Astrocyte of the cerebellum (primary cell): Measurements from ENCODE around the gene HHATL.

Source experiments
- DNase-seq: peaks from one replicate; pipeline ENCODE4 v3.0.0-alpha.2; 2011; ENCODE audit warnings: low read depth
- H3K4me3 ChIP-seq: 2 replicates; pipeline ENCODE4 v1.5.1; 2011; ENCODE audit warnings: mild to moderate bottlenecking, low read depth, low read length, moderate library complexity
- in situ Hi-C: cut with HindIII; loops from 2 replicates; pipeline ENCODE4 v1.10.0; 2017; ENCODE audit warnings: low sequenced_read_pairs
- TF ChIP-seq, protein P1 (sequence below): IDR thresholded peaks from 2 replicates; pipeline ENCODE4 v1.5.1; 2012; ENCODE audit warnings: low read length, low read depth, moderate library complexity, mild to moderate bottlenecking; ENCODE audit errors: missing control alignments

Gene HHATL

DNA sequence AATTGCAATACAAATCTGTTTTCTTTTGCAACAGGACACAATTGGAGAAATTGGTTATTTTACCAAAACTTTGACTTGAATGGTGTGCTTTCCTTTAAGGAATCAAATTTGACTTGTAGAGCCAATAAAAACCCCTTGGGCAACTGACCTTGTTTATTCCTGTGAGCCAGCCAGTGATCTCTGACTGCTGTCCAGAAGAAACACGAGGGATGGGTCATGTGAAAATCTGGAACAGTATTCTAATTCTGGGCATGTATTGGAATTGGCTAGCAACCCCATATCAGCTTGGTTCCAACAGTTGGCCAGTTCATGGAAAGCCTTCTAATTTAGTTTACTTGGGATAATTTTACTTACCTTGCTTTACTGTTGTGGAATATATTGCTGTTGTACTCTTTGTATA, 19.1 kb upstream of the HHATL start:
- H3K4me3 ChIP-seq = no peak overlapping the region
- DNase-seq = no peak
- TF ChIP-seq, protein P1, sequence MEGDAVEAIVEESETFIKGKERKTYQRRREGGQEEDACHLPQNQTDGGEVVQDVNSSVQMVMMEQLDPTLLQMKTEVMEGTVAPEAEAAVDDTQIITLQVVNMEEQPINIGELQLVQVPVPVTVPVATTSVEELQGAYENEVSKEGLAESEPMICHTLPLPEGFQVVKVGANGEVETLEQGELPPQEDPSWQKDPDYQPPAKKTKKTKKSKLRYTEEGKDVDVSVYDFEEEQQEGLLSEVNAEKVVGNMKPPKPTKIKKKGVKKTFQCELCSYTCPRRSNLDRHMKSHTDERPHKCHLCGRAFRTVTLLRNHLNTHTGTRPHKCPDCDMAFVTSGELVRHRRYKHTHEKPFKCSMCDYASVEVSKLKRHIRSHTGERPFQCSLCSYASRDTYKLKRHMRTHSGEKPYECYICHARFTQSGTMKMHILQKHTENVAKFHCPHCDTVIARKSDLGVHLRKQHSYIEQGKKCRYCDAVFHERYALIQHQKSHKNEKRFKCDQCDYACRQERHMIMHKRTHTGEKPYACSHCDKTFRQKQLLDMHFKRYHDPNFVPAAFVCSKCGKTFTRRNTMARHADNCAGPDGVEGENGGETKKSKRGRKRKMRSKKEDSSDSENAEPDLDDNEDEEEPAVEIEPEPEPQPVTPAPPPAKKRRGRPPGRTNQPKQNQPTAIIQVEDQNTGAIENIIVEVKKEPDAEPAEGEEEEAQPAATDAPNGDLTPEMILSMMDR = no peak
- in situ Hi-C loops = no loop called here

DNA sequence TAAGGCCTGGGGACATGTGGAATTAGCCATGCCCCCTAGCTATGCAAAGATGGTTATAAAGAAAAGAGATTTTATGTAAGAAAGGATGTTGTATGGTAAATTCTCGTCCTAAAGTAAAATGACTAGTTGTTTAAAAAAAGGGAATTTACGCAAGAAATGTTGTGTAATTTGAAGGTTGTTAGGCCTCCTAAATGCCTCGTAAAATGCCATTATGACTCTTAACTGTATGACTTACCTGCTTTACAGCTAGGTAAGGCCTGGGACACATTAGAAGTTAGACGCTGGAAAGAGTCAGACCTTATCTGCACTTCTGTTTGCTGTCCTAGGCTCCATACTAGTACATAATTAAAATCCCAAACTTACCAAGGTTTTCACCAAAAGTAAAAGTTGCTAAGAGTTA, 17.5 kb upstream of the HHATL start:
- no peak for DNase-seq
- TF ChIP-seq, protein P1 = no peak
- in situ Hi-C loops = no loop called here
- H3K4me3 ChIP-seq = no peak overlapping the region

DNA sequence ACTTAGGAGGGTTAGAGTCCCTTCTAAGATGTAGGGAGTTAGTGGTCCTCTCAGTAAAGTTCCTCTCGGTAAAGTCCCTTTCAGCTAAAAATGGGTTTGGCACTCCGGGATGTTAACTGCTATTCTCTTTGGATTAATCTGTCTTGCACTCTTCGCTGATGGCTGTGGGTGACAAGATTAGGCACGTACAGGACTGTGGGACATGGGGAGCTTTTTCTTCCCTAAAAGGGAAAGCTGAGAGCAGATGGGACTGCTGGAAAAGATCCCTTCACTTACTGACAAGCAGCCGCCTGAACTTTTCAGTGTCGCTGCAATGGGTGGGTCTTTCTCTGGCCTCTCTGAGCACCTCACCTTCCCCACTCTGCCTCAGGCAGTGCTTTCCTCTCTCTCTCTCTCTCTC, 16.4 kb upstream of the HHATL start:
- TF ChIP-seq, protein P1 = no peak
- DNase-seq = no peak
- H3K4me3 ChIP-seq = no peak overlapping the region
- in situ Hi-C loops = no loop called here

DNA sequence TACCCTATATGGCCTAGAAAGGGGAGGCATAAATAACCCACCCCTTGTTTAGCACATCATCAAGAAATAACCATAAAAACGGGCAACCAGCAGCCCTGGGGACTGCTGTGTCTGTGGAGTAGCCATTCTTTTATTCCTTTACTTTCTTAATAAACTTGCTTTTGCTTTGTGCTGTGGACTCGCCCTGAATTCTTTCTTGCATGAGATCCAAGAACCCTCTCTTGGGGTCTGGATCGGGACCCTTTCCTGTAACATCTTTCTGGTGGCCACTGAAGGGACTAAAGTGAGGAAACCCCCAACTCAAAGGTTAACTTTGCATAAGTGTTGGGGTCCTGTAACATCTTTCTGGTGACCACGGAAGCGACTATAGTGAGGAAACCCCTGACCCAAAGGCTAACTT, 15.7 kb upstream of the HHATL start:
- in situ Hi-C loops = no loop called here
- H3K4me3 ChIP-seq = no peak overlapping the region
- TF ChIP-seq, protein P1 = no peak
- DNase-seq = no peak

DNA sequence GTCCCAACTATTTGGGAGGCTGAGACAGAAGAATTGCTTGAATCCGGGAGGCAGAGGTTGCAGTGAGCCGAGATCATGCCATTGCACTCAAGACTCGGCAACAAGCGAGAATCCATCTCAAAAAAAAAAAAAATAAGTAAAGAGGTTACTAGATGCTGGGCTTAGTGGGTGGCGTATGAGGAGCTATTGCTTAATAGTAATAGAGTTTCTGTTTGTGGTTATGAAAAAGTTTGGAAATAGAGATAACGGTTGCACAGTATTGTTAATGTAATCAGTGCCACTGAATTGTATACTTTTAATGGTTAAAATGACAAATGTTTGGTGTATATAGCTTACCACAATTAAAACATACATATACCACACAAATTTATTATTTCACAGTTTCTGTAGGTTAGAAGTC, 14.7 kb upstream of the HHATL start:
- H3K4me3 ChIP-seq = no peak overlapping the region

DNA sequence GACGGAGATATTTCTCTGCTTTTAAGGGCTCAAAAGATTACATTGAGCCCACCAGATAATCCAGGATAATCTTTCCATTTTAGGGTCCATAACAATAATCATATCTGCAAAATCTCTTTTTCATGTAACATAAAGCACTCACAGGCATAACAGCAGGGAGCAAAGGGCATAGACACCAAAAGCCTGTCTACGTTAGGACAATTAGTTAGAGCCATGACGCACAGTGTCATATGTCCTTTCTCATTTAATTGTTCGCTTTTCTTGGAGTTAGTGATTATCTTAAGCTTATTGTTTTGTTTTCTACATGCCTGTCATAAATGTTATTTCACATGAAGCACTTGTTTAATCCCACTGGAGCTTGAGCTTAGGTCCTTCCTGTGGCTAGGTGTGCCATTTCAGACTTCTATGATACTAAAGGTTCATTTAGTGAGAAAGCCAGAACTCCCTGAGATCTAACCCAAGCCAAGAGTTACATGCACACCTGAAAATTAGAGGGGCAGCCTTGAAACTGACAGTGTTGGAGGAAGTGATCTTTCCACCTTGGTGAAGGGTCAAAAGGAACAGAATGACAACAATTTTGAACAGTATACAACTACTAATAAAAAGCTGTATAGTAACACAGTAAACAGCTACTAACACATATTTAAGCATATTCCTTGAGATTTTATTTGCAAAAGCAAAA, 11.7 kb upstream of the HHATL start:
- TF ChIP-seq, protein P1 = no peak
- in situ Hi-C loops = no loop called here
- H3K4me3 ChIP-seq = no peak overlapping the region
- DNase-seq = no peak

More for the DNA sequence above, 14.7 kb upstream of the HHATL start:
- no peak for DNase-seq
- TF ChIP-seq, protein P1 = no peak
- in situ Hi-C loops = no loop called here
